MG63 (cell line): ENCODE results near the gene HKDC1. TPM values are rescaled to one million over a fixed set of nuclear protein-coding genes. Genes with fewer than 3 reads are reported as not detected.
"Not testable (repeated sequence)": the region's sequence is repeated elsewhere in the genome, so short reads cannot be mapped to it uniquely, and the experiment has no call there.

ENCODE experiments used
- DNase-seq: peaks from one replicate; pipeline ENCODE4 v3.0.0-alpha.2; 2020
- H3K27me3 ChIP-seq: fragments of 250-450 bp; sonication (Bioruptor Pico); 2 replicates; pipeline ENCODE4 v1.5.1; 2020; ENCODE audit warnings: mild to moderate bottlenecking, moderate library complexity
- H3K36me3 ChIP-seq: fragments of 250-450 bp; sonication (Bioruptor Pico); 2 replicates; pipeline ENCODE4 v1.5.1; 2020; ENCODE audit warnings: mild to moderate bottlenecking, moderate library complexity
- H3K4me3 ChIP-seq: fragments of 250-450 bp; sonication (Bioruptor Pico); 2 replicates; pipeline ENCODE4 v1.5.1; 2020; ENCODE audit warnings: mild to moderate bottlenecking, moderate library complexity
- H3K9me3 ChIP-seq: fragments of 250-450 bp; sonication (Bioruptor Pico); 2 replicates; pipeline ENCODE4 v1.5.1; 2020; ENCODE audit warnings: mild to moderate bottlenecking, moderate library complexity
- total RNA-seq: library from RNA; depleted of rRNA; stranded (reverse); fragments of >200 nt; shearing (Covaris generic); gene quantifications from 2 replicates; pipeline ENCODE4 v1.2.3, GENCODE V29; 2014; ENCODE audit warnings: low replicate concordance

HKDC1 gene
- total RNA-seq, 1 experiment from 2014 or later = 0.20 TPM

DNA sequence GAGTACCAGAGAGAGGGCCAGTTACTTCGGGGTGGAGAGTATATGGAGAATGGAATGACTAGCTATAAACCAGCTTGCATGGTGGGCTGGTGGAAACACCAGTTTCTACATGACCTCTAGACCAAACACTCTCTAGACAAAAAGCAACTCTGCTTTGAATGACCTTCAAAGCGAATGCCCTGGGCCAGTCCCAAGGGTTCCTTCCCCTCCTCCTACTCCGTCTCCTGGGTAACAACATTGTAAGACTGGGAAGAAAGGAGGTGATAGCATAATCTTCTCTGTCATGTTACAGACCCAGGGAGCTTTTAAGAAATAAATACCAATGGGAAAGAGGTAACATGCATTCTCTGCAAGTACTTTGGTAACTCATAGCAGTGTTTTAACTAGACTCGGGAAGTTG lies 65.6 kb downstream of the HKDC1 start:
- no peaks in the 10 kb centered on the region for H3K36me3 ChIP-seq
- no peak overlapping the region for H3K4me3 ChIP-seq
- no peak for DNase-seq
- no peaks in the 10 kb centered on the region for H3K27me3 ChIP-seq
- H3K9me3 ChIP-seq = peaks cover 3% of the 10 kb centered on the region; the same call in 1 of the 2 replicates

DNA sequence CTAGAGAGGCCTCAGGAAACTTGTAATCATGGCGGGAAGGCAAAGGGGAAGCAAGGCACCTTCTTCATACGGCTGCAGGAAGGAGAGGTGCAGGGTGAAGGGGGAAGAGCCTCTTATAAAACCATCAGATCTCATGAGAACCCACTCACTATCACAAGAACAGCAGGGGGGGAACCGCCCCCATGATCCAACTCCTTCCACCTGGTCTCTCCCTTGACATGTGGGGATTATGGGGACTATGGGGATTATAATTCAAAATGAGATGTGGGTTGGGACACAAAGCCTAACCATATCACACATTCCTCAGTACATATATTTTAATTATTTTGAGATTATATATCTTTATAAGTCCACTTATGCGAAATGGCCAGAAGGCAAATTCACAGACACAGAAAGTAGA lies 67.0 kb downstream of the HKDC1 start:
- no peak overlapping the region for H3K4me3 ChIP-seq
- DNase-seq = no peak
- no peaks in the 10 kb centered on the region for H3K36me3 ChIP-seq
- no peaks in the 10 kb centered on the region for H3K9me3 ChIP-seq
- no peaks in the 10 kb centered on the region for H3K27me3 ChIP-seq

DNA sequence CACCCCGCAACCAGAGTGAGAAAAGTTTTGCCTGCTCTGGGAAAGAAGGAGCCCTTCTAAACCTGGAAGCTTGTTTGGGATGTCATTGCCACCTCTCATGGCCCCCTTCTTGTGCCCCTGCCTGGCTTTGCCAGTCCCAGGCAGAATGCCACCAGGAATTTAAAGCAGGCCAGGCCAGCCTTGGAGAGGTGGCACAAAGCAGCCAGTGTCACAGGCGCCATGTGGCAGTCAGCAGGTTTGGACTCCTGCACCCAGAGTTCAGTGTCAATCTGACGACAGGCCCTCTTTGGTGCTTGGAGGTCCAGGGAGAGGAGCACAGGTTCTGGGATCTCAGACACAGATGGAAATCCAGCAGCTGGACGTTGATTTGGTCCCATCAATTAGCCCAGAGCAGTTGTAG lies 70.9 kb downstream of the HKDC1 start:
- no peak for DNase-seq
- no peak overlapping the region for H3K4me3 ChIP-seq
- no peaks in the 10 kb centered on the region for H3K27me3 ChIP-seq
- H3K9me3 ChIP-seq = no peaks in the 10 kb centered on the region
- no peaks in the 10 kb centered on the region for H3K36me3 ChIP-seq

DNA sequence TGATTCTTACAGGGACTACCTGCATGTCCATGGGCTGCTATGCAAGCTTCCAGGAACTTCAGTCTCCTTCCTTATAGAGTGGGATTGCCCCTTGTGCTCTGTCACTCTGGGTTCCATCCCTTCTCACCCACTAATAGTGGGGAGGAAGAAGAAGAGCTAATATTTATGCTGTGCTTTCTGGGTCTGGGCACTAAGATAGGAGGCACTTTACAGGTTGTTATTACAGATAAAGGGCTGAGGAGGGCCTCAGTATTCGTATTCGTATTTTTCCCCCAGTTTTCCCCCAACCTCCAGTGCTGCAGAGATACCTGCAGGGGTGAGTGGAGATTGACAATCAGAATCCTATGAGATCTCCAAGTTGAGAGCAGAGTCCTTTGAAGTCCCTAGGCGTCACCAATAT lies 72.3 kb downstream of the HKDC1 start:
- Histone ChIP-seq H3K4me3 (no peak overlapping the region), H3K36me3 (no peaks in the 10 kb centered on the region), H3K9me3 (no peaks in the 10 kb centered on the region), H3K27me3 (no peaks in the 10 kb centered on the region)
- DNase-seq = no peak

DNA sequence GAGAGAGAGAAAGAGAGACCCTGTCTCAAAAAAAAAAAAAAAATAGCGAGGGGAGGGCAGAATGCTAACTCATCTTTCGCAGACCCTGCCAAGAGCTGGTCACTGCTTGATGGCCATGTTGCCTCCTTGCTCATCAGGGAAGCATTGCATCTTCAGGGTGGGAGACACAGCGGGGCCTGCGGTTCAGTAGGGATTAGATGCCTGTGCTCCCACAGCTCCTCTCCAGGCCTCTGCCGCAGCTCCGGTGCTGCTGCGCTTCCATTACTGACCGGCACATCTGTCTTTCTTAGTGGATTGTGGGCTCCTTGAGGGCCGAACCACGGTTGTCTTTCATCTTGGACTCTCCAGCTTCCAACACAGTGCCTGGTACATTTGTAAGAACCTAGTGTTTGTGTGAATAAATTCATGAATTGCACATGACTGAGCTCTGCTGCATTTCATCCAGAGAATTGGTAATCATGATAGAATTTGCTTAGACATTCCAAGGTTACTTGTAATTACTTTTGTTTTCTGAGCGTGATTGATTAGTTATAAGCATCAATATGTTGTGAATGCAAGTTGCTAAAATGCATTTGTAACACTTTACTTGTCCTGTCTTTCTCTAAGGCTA lies 75.0 kb downstream of the HKDC1 start:
- no peak for DNase-seq
- Histone ChIP-seq H3K4me3 (no peak overlapping the region), H3K27me3 (no peaks in the 10 kb centered on the region), H3K36me3 (no peaks in the 10 kb centered on the region), H3K9me3 (no peaks in the 10 kb centered on the region)

DNA sequence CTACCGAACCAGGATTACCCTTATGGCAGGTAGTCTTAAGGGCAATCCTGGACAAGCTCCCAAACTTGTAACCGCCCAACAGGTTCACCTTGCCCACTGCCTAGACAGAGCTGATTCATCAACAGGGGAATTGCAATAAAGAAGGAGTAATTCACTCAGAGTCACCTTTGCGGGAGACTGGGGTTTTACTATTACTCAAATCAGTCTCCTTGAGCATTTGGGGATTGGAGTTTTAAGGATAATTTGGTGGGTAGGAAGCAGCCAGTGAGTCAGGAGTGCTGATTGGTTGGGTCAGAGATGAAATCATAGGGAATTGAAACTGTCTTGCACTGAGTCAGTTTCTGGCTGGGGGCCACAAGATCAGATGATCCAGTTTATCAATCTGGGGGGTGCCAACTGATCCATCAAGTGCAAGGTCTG lies 83.5 kb downstream of the HKDC1 start:
- no peak overlapping the region for H3K4me3 ChIP-seq

DNA sequence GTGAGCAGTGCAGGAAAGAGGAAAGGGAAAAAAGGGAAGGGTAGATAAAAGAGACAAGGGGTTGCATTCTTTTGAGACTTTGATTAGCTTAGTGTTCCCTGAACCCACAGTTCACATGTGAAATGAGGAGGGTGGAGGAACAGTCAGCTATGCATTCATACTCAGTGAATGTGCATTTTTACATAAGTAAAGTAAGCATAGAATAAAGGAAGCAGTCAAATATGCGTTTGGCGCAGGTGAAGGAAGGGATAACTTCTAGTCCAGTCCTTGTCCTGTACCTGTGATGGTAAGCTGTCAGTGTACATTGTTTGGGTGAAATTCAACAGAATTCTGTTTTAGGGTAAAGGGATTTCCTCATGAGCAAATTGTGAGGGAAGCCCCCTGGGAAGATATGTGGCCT lies 86.3 kb downstream of the HKDC1 start:
- DNase-seq = no peak
- no peaks in the 10 kb centered on the region for H3K36me3 ChIP-seq
- H3K4me3 ChIP-seq = no peak overlapping the region
- no peaks in the 10 kb centered on the region for H3K27me3 ChIP-seq
- H3K9me3 ChIP-seq = no peaks in the 10 kb centered on the region

More for the DNA sequence above, 83.5 kb downstream of the HKDC1 start:
- no peaks in the 10 kb centered on the region for H3K36me3 ChIP-seq
- H3K9me3 ChIP-seq = no peaks in the 10 kb centered on the region
- no peaks in the 10 kb centered on the region for H3K27me3 ChIP-seq
- DNase-seq = peak; percentile 38

DNA sequence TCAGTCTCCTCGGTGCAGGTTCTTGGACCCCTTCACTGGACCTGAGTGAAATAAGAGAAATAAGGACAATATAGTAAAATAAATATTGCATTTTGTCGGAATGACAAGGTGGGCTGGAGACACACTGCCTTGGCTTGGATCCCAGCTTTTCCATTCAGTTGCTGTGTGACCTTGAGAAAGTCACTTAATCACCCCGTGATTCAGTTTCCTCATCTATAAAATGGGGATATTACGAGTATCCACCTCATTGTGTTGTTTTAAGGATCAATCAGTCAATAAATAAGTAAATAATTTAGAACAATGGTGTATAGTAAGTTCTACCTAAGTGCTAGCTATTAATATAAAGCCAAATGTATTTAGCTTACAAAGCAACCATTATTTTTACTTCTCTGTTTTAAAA lies 87.3 kb downstream of the HKDC1 start:
- DNase-seq = no peak
- Histone ChIP-seq H3K9me3 (no peaks in the 10 kb centered on the region), H3K27me3 (no peaks in the 10 kb centered on the region), H3K36me3 (no peaks in the 10 kb centered on the region), H3K4me3 (no peak overlapping the region)

DNA sequence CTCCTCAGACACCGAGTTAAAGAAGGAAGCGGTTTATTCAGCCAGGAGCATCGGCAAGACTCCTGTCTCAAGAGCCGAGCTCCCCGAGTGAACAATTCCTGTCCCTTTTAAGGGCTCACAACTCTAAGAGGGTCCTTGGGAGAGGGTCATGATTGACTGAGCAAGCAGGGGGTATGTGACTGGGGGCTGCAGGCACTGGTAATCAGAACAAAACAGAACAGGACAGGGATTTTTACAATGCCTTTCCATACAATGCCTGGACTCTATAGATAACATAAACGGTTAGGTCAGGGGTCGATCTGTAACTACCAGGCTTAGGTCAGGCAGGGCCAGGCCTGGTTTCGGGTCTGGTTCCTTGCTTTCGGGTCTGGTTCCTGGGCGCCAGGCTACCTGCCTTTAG lies 88.2 kb downstream of the HKDC1 start:
- not testable (repeated sequence) for DNase-seq, H3K36me3 ChIP-seq, H3K9me3 ChIP-seq, H3K4me3 ChIP-seq, H3K27me3 ChIP-seq

DNA sequence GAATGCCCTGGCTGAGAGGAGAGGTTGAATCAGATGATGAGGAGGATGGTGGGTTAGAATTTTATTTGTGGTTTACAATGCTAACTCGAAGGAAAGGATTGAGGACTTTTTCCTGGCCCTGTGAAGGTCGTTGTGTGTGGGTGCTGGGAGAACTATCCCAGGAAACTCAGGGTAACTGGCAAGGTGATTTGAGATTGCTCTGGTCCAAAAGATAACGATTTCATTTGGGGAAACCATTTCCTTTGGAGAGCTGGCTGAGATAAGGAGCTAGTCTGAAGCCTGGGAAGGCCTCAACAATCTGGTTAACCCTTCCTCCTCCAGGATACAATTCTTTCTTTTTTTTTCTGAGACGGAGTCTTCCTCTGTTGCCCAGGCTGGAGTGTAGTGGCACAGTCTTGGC lies 91.2 kb downstream of the HKDC1 start:
- Histone ChIP-seq H3K27me3 (no peaks in the 10 kb centered on the region), H3K4me3 (no peak overlapping the region), H3K9me3 (no peaks in the 10 kb centered on the region), H3K36me3 (no peaks in the 10 kb centered on the region)
- DNase-seq = no peak

DNA sequence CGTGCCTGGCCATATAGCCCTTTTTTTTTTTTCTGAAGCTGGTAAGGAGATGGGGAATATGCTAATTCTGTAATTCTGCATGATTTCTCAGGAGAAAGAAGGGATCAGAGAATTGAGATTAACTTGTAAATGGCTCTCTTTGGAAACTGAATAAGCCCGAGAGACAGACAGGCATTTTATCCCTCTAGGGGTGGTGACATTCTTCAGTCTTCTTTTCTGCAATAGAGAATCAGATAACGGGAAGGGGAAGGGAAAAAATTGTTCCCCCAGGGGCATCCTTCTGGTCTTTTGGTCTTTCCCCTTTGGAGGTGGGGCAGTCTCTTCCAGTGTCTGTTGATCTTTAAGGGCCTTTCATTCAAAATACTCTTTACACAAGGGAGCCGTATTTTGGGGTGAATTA lies 92.4 kb downstream of the HKDC1 start:
- no peak for DNase-seq
- Histone ChIP-seq H3K27me3 (no peaks in the 10 kb centered on the region), H3K36me3 (no peaks in the 10 kb centered on the region), H3K4me3 (no peak overlapping the region), H3K9me3 (no peaks in the 10 kb centered on the region)

DNA sequence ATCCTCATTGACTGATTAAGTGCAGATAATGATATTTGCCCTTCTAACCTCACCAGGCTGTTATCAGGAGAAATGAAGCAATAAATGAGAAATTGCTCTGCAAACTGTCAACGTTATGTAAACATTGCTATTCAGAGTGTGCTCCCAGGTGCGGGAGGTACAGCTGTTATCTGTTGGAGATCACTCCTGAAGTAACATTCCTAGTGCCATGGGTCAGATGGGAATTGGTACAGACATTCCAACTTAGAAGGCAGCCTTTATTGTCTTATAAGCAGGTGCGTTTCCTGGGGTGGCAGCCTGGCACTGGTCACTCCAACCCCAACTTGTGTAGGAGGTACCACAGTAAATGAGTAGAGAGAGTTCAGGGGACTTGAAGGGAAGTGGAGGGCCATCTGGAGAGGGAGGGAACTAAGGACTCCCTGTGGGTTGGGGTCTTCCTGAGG lies 95.0 kb downstream of the HKDC1 start:
- H3K27me3 ChIP-seq = no peaks in the 10 kb centered on the region
- H3K36me3 ChIP-seq = peaks cover 2% of the 10 kb centered on the region; the same call in 1 of the 2 replicates
- no peak overlapping the region for H3K4me3 ChIP-seq
- no peaks in the 10 kb centered on the region for H3K9me3 ChIP-seq
- DNase-seq = no peak

DNA sequence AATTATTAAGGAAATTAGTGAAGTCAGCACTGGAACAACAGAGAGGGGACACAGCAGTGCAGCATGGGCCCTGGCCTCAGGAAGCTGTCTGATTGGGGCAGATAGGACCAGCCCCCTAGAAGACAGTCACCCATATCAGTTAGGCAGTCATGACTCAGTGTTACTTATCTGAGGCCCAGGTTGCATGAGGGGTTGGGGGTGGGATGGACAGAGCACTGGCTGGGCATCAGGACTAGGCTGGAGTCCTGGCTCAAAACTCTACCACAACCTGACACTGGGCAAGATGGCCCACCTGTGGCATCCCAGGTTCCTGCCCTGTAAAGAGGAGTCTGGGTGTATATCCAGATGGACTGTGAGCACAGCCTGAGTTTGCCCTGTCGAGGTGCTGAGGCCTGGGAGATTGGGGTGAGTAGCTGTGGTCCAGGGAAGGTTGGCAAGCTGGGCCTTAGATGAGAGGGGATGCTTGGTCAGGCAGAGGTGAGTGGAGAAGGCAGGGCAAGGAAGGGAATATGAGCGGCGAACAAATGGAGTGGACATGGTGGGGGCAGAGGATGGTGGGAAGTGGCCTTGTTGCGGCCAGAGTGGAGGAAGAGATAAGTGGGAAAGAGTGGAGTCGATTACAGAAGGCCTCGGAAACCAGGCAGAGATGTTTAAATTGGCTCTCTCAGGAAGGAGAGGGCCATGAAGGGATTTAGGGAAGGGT lies 95.6 kb downstream of the HKDC1 start:
- H3K4me3 ChIP-seq = no peak overlapping the region
- H3K36me3 ChIP-seq = peaks cover 2% of the 10 kb centered on the region; the same call in 1 of the 2 replicates
- no peaks in the 10 kb centered on the region for H3K9me3 ChIP-seq
- no peaks in the 10 kb centered on the region for H3K27me3 ChIP-seq
- no peak for DNase-seq

DNA sequence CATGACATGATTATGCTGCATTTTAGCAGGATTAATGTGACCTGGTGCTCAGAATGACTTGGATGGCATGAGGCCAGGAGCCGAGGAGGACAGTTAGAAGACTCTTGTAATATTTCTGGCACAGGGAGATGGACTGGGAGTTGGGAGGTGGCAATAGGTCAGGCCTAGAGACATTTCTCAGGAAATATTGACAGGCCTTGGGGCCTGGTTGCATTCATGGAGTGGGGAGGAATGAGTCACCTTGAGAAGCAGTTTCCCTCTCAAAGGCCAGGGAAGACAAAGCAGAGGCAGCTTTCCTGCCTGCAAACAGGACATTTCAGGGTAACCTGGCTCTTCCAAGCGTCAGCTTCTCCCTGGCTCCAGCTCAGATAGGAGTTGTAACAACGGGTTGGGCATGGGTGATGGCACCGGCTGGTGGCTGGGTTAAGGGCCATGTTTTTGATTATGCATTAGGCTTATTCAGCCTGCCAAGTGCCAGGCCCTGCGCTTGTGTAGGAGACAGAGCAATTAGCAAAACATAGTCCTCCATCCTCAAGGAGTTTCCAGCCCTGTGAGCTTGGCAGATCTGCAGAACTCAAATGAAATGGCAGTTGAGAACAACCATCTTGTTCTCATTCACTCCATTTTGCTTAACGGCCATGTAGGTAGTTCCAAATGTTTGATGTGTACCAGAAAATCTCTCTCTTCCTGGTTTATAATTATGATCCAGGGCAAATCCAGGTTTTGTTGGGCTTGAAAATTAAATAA lies 96.4 kb downstream of the HKDC1 start:
- peaks cover 2% of the 10 kb centered on the region; the same call in 1 of the 2 replicates for H3K36me3 ChIP-seq
- peak; percentile 81 for DNase-seq
- H3K9me3 ChIP-seq = no peaks in the 10 kb centered on the region
- H3K4me3 ChIP-seq = no peak overlapping the region
- H3K27me3 ChIP-seq = no peaks in the 10 kb centered on the region
